BJ (cell line): ENCODE results near the gene COL27A1. TPM values are rescaled to one million over a fixed set of nuclear protein-coding genes. Genes with fewer than 3 reads are reported as not detected.
A peak's percentile ranks its signal among the peaks of the same experiment; 100 is the strongest.
"Not testable (repeated sequence)": the region's sequence is repeated elsewhere in the genome, so short reads cannot be mapped to it uniquely, and the experiment has no call there.

ENCODE experiments used
- CTCF ChIA-PET: fragments of 350-600 bp; formaldehyde crosslinking; extraction: SDS; loops from one replicate; lab custom pipeline; 2021; ENCODE audit warnings: antibody characterized with exemption, inconsistent platforms; lab: Yijun Ruan, JAX
- POLR2A ChIA-PET: fragments of 300-600 bp; sonication (Branson Sonifier 250); formaldehyde crosslinking; extraction: SDS; loops from one replicate; lab custom pipeline; 2021; ENCODE audit warnings: antibody characterized with exemption; lab: Charles Lee
- DNase-seq: peaks from one replicate; pipeline ENCODE4 v3.0.0-alpha.2; 2011; ENCODE audit warnings: low read depth
- H3K27me3 ChIP-seq: 2 replicates; pipeline ENCODE4 v1.6.0; 2011; ENCODE audit warnings: low read length; ENCODE audit not compliant: control insufficient read depth, insufficient read depth
- H3K36me3 ChIP-seq: 2 replicates; pipeline ENCODE4 v1.5.1; 2011; ENCODE audit warnings: low read length; ENCODE audit not compliant: control insufficient read depth, insufficient read depth
- H3K4me3 ChIP-seq: 2 replicates; pipeline ENCODE4 v1.5.1; 2011; ENCODE audit warnings: low read depth, mild to moderate bottlenecking, control low read depth, low read length
- polyA plus RNA-seq: library from polyadenylated mRNA; depleted of rRNA; stranded (reverse); fragments of >200 nt; gene quantifications from 2 replicates; pipeline ENCODE4 v1.2.3, GENCODE V29; 2011
- TF ChIP-seq, protein P1 (sequence below): IDR thresholded peaks from 2 replicates; pipeline ENCODE4 v1.5.1; 2011; ENCODE audit warnings: low read depth, mild to moderate bottlenecking, control low read depth, inconsistent platforms, low read length, moderate library complexity; ENCODE audit not compliant: insufficient read depth

Gene COL27A1
- polyA plus RNA-seq, 1 experiment: 16.6 TPM

DNA sequence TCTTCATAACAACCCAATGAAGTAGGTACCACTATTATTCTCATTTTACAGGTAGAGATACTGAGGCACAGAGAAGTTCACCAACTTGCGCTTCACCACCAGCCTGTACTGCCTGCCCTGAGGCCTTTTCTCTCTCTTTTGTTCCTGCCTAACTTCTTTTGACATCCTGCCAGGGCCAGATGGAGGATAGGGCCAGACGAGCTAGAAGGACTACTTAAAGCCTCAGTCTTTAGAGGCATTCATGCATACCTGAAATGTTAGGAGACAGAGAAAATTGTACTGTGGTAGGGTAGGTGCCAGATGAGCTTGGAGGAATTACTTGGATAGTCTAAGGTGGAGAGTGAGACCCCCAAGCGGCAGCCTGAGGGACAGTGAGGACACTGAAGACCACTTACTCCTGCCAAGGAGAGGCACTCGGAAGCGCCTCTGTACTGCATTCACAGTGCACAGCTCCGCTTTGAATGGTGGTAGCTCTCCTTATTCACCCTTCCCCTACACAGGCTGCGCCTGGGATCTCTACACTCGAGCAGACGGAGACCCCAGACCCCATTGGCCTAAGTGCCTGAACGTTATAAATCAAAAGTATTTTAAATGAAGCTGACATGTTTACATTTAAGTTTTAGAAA lies 161.4 kb downstream of the COL27A1 start:
- ChIA-PET POLR2A (no interaction called here), CTCF (interaction anchor here (1.1 to 1.9 kb wide), 3 partner anchors 30 to 209 kb away, joined by 3 to 9 read pairs (median 3); no protein-coding TSS in a partner anchor)
- Histone ChIP-seq H3K27me3 (peaks cover 2% of the 10 kb centered on the region), H3K36me3 (no peaks in the 10 kb centered on the region), H3K4me3 (no peak overlapping the region)
- DNase-seq: no peak
- TF ChIP-seq, protein P1, sequence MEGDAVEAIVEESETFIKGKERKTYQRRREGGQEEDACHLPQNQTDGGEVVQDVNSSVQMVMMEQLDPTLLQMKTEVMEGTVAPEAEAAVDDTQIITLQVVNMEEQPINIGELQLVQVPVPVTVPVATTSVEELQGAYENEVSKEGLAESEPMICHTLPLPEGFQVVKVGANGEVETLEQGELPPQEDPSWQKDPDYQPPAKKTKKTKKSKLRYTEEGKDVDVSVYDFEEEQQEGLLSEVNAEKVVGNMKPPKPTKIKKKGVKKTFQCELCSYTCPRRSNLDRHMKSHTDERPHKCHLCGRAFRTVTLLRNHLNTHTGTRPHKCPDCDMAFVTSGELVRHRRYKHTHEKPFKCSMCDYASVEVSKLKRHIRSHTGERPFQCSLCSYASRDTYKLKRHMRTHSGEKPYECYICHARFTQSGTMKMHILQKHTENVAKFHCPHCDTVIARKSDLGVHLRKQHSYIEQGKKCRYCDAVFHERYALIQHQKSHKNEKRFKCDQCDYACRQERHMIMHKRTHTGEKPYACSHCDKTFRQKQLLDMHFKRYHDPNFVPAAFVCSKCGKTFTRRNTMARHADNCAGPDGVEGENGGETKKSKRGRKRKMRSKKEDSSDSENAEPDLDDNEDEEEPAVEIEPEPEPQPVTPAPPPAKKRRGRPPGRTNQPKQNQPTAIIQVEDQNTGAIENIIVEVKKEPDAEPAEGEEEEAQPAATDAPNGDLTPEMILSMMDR: no peak

DNA sequence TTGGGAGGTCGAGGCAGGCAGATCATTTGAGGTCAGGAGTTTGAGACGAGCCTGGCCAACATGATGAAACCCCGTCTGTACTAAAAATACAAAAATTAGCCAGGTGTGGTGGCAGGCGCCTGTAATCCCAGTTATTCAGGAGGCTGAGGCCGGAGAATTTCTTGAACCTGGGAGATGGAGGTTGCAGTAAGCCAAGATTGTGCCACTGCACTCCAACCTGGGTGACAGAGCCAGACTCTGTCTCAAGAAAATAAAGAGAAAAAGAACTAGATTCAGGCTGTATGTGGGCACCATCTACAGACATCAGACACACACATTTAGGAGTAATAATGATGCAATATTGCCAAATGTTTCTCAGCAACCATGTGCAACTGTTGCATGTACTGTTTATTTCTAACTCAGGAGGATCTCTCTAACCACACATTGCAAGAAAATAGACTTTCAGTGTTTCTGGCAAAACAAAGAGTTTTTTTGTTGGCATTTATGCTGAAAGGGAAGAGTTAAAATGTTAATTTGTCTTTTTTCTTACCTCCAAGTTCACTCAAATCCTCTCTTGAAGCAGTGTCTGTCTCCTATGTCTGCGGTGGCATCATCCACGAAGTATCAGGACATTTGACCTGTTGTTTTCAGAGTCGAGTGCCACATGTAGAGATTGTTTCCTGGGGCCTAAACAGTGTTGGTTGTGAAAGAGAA lies 162.5 kb downstream of the COL27A1 start:
- ChIA-PET CTCF (interaction anchor here (1.9 kb wide), 1 partner anchor 210 kb away, joined by 9 read pairs; no protein-coding TSS in a partner anchor), POLR2A (no interaction called here)
- Histone ChIP-seq H3K36me3 (no peaks in the 10 kb centered on the region), H3K4me3 (no peak overlapping the region), H3K27me3 (peaks cover 2% of the 10 kb centered on the region)
- DNase-seq: peak; percentile 56
- TF ChIP-seq, protein P1: no peak

DNA sequence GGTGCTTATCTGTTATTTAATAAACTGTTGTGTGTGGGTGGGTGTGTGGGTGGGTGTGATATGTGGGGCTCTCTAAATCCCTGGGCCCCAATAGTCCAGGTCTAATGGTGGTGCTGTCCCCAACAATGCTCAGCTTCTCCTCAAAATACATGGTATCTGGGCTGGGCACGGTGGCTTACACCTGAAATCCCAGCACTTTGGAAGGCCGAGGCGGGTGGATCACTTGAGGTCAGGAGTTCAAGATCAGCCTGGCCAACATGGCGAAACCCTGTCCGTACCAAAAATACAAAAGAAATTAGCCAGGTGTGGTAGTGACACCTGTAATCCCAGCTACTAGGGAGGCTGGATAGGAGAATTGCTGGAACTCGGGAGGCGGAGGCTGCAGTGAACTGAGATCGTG lies 163.1 kb downstream of the COL27A1 start:
- Histone ChIP-seq H3K4me3 (no peak overlapping the region), H3K36me3 (no peaks in the 10 kb centered on the region), H3K27me3 (peaks cover 2% of the 10 kb centered on the region)
- no peak for DNase-seq
- ChIA-PET POLR2A (no interaction called here), CTCF (interaction anchor here (0.8 kb wide), 1 partner anchor 9 kb away, joined by 4 read pairs; no protein-coding TSS in a partner anchor)
- TF ChIP-seq, protein P1: no peak

DNA sequence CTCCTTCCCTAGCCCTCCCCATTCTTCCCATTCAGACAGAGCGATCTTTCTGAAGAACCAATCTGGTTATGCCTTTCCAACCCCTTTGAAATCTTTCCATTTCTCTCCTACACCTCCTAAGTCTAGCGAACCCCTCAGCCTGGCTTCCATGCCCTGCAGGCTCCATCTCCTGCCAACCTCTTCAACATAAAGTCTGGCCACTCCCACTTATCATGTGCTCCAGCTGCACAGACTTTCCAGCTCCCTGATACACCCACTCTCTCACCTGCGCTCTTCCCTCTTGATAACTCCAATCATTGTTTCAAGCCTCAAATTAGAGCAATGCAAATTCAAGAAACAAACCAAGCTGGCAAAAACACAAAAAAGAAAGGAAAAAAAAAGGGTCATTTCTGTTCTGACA lies 163.8 kb downstream of the COL27A1 start:
- ChIA-PET CTCF (interaction anchor here (0.8 to 2.4 kb wide), 2 partner anchors 10 to 19 kb away, joined by 4 to 6 read pairs; no protein-coding TSS in a partner anchor), POLR2A (no interaction called here)
- no peak for DNase-seq
- no peak overlapping the region for H3K4me3 ChIP-seq
- TF ChIP-seq, protein P1: no peak
- peaks cover 2% of the 10 kb centered on the region for H3K27me3 ChIP-seq
- H3K36me3 ChIP-seq: no peaks in the 10 kb centered on the region

DNA sequence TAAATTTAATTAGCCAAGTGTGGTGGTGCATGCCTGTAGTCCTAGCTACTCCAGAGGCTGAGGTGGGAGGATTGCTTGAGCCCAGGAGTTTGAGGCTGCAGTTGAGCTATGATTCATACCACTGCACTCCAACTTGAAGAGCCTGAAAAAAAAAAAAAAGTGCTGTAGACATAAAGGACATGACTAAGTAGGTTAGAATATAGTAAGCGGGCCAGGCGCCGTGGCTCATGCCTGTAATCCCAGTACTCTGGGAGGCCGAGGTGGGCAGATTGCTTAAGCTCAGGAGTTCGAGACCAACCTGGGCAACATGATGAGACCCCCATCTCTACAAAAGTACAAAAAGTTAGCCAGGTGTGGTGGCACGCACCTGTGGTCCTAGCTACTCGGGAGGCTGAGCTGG lies 165.4 kb downstream of the COL27A1 start:
- POLR2A ChIA-PET, H3K27me3 ChIP-seq: not testable (repeated sequence)

More for the DNA sequence above, 165.4 kb downstream of the COL27A1 start:
- CTCF ChIA-PET: interaction anchor here (1.0 to 2.4 kb wide), 2 partner anchors 18 to 26 kb away, joined by 4 to 6 read pairs; no protein-coding TSS in a partner anchor
- not testable (repeated sequence) for DNase-seq, H3K4me3 ChIP-seq, H3K36me3 ChIP-seq
